Subcutaneous abdominal adipose tissue (tissue), 5 donors: ENCODE results near the gene C17orf58.
"Not testable (repeated sequence)": the region's sequence is repeated elsewhere in the genome, so short reads cannot be mapped to it uniquely, and the experiment has no call there.

Experiments
- H3K27ac ChIP-seq: one replicate; pipeline ENCODE4 v1.7.0; 2013; ENCODE audit warnings: low read depth, mild to moderate bottlenecking, inconsistent platforms, low read length, moderate library complexity
- H3K27me3 ChIP-seq, 5 donors: one replicate each; pipeline ENCODE4 v1.7.0; 2013; ENCODE audit warnings: low read length in 5 of 5, inconsistent platforms in 1 of 5; ENCODE audit not compliant: control insufficient read depth in 5 of 5, insufficient read depth in 4 of 5
- H3K36me3 ChIP-seq, 5 donors: one replicate each; pipeline ENCODE4 v1.7.0; 2013; ENCODE audit warnings: low read length in 5 of 5; ENCODE audit not compliant: control insufficient read depth in 5 of 5, insufficient read depth in 5 of 5
- H3K4me1 ChIP-seq, 5 donors: one replicate each; pipeline ENCODE4 v1.7.0; 2013; ENCODE audit warnings: low read length in 5 of 5, mild to moderate bottlenecking in 3 of 5, moderate library complexity in 1 of 5; ENCODE audit not compliant: control insufficient read depth in 5 of 5, insufficient read depth in 5 of 5
- H3K4me3 ChIP-seq, 5 donors: one replicate each; pipeline ENCODE4 v1.7.0; 2013; ENCODE audit warnings: low read length in 5 of 5, low read depth in 1 of 5
- H3K9ac ChIP-seq, 5 donors: one replicate each; pipeline ENCODE4 v1.7.0; 2013; ENCODE audit warnings: low read length in 5 of 5, mild to moderate bottlenecking in 4 of 5, moderate library complexity in 3 of 5
- H3K9me3 ChIP-seq, 5 donors: one replicate each; pipeline ENCODE4 v1.7.0; 2013; ENCODE audit warnings: low read length in 5 of 5; ENCODE audit not compliant: control insufficient read depth in 5 of 5
- donor health status: healthy.
- donor health status: healthy.
- donor health status: healthy.
- donor health status: healthy.
- donor health status: healthy.

C17orf58 gene

DNA sequence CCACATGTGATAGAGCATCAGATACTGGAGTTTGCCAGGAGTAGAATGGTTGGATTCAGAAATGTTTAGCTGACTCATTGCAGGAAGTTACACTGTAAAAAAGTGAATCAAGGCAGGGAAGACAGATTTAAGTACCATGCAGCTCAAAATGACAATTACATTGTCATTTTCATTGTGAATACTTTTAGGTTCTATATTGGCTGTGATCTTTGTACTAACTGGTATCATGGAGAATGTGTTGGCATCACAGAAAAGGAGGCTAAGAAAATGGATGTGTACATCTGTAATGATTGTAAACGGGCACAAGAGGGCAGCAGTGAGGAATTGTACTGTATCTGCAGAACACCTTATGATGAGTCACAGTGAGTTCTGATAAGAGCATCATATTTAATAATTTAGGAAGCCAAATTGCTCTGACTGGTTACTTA, 33.1 kb downstream of the C17orf58 start:
- H3K4me3 ChIP-seq, H3K9me3 ChIP-seq, H3K27ac ChIP-seq, H3K4me1 ChIP-seq, H3K9ac ChIP-seq, H3K27me3 ChIP-seq: not testable (repeated sequence)
- peaks cover 21 to 51% (median 39%) of the 10 kb centered on the region in 5 donors for H3K36me3 ChIP-seq

DNA sequence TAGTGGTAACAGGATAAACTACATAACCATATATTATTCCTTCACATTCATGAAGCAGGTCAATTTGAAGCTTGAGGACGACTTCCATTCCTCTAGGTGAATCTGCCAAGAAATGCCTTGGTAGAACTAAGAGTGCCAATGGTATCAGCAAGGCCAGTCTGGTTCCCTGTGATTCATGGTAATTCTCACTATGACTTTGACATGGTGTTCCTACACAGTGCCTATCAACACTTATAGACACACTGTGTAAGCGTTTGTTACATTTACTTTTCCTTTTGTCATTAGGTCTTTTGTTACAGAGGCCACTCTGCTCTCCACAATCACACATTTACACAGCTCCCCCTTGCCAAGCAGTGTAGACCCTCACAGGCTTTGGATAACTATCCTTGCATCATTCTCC, 34.1 kb downstream of the C17orf58 start:
- H3K36me3 ChIP-seq, result peaks cover 18 to 52% (median 38%) of the 10 kb centered on the region in 5 donors
- not testable (repeated sequence) for H3K27me3 ChIP-seq, H3K4me3 ChIP-seq, H3K27ac ChIP-seq, H3K9me3 ChIP-seq, H3K4me1 ChIP-seq, H3K9ac ChIP-seq

DNA sequence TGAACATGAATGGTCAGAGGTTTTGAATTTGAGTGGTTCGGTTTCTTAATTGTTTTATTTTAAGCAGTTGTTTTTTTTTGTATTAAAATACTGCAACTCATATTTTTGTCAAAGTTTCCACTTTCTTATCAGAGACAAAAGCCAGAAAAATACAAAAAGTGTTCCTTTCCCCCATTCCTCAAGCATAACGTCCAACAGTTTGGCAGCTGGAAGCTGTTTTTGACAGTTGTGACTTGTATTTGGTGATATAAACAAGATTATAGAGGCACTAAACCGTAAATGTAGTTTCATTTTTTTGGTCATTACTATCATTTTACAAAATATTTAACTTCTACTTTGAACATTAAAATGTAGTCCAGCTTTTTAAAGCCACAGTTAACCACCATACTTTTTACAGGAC, 36.0 kb downstream of the C17orf58 start:
- peaks cover 11 to 41% (median 29%) of the 10 kb centered on the region in 5 donors for H3K36me3 ChIP-seq
- not testable (repeated sequence) for H3K9ac ChIP-seq, H3K4me1 ChIP-seq, H3K4me3 ChIP-seq, H3K27me3 ChIP-seq, H3K27ac ChIP-seq, H3K9me3 ChIP-seq

DNA sequence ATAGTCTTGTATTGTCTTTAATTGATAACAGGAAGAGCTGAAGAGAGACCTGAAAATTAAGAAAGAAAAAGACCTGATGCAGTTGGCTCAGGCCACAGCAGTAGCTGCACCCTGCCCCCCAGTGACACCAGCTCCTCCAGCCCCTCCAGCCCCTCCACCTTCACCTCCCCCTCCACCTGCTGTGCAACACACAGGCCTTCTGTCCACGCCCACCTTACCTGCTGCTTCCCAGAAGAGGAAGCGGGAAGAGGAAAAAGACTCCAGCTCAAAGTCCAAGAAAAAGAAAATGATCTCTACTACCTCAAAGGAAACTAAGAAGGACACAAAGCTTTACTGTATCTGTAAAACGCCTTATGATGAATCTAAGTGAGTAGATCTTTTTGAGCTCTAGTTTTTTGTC, 36.8 kb downstream of the C17orf58 start:
- Histone ChIP-seq H3K9ac (no peak overlapping the region), H3K27ac (no peak overlapping the region), H3K4me3 (no peak overlapping the region), H3K36me3 (peaks cover 11 to 35% (median 25%) of the 10 kb centered on the region in 5 donors), H3K27me3 (no peaks in the 10 kb centered on the region), H3K9me3 (no peaks in the 10 kb centered on the region), H3K4me1 (no peaks in the 10 kb centered on the region)

DNA sequence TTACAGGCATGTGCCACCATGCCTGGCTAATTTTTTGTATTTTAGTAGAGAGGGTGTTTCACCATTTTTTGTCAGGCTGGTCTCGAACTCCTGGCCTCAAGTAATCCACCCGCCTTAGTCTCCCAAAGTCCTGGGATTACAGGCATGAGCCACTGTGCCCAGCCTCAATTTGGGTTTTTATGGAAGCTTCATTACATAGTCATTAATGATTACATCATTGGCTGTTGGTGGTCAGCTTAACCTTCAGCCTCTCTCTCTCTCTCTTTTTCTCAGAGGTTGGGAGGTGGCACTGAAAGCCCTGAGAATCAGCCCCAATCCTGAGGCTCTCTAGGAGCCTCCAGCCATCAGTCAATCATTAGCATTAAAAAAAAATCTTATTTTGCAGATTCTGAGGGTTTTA, 45.3 kb downstream of the C17orf58 start:
- Histone ChIP-seq H3K4me1 (no peaks in the 10 kb centered on the region), H3K36me3 (peaks cover 30 to 76% (median 55%) of the 10 kb centered on the region in 5 donors)

DNA sequence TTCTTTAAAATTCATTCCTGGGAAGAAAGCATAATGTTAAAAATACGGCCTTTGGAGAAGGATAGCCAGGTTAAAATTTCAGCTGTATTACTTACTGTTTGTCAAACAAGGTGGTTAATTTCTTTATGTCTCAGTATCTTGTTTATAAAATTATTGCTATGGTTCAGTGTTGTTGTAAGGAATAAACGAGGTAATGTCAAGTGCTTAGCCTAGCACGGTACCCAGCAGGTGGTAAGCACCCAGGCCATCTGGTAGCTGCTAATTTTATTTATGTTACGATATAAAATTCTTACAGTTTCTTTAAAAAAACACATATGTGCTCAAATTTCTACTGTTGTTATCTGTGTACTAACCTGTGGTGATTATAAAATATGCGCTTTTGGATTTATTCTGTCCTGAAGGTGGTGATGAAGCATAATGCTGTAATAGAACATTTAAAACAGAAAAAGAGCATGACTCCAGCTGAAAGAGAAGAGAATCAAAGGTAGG, 48.9 kb downstream of the C17orf58 start:
- Histone ChIP-seq H3K9me3 (no peaks in the 10 kb centered on the region), H3K4me1 (no peaks in the 10 kb centered on the region), H3K27me3 (no peaks in the 10 kb centered on the region), H3K4me3 (no peak overlapping the region), H3K27ac (no peak overlapping the region), H3K36me3 (peaks cover 43 to 96% (median 79%) of the 10 kb centered on the region in 5 donors), H3K9ac (no peak overlapping the region)

More for the DNA sequence above, 45.3 kb downstream of the C17orf58 start:
- no peaks in the 10 kb centered on the region for H3K9me3 ChIP-seq
- no peak overlapping the region for H3K9ac ChIP-seq
- no peaks in the 10 kb centered on the region for H3K27me3 ChIP-seq
- H3K4me3 ChIP-seq, result no peak overlapping the region
- no peak overlapping the region for H3K27ac ChIP-seq

DNA sequence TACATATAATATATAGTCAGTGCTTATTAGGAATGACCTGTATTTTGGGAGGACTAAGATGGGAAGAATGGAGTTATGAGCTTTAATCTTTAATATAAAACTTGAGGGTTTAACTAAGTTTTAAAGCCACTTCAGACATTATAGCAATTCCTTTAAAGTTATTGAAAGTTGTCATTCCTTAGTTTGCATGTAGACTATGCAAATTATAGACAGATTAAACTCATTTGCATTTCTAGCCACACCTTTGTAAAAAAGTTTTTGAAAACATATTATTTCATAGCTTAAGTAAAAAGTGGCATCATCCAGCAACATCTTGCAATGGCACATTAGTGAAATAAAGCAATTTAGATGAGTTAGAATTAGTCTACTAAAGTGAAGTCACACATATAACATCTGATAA, 49.8 kb downstream of the C17orf58 start:
- Histone ChIP-seq H3K36me3 (peaks cover 45 to 96% (median 78%) of the 10 kb centered on the region in 5 donors), H3K9me3 (no peaks in the 10 kb centered on the region), H3K4me3 (no peak overlapping the region), H3K9ac (no peak overlapping the region), H3K4me1 (no peaks in the 10 kb centered on the region), H3K27me3 (no peaks in the 10 kb centered on the region), H3K27ac (no peak overlapping the region)

DNA sequence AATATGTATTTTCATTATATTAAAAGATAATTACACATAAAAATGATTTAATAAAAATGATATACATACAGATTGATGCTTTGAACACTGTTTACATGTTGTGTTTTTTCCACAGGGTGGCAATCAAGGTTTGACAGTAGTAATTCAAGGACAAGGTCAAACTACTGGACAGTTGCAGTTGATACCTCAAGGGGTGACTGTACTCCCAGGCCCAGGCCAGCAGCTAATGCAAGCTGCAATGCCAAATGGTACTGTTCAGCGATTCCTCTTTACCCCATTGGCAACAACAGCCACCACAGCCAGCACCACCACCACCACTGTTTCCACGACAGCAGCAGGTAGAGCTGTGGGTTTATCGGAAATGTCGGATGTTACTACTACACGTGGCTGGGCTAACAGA, 52.2 kb downstream of the C17orf58 start:
- Histone ChIP-seq H3K27ac (no peak overlapping the region), H3K9ac (no peak overlapping the region), H3K27me3 (no peaks in the 10 kb centered on the region), H3K9me3 (no peaks in the 10 kb centered on the region), H3K4me3 (no peak overlapping the region), H3K4me1 (no peaks in the 10 kb centered on the region), H3K36me3 (peaks cover 51 to 90% (median 85%) of the 10 kb centered on the region in 5 donors)

DNA sequence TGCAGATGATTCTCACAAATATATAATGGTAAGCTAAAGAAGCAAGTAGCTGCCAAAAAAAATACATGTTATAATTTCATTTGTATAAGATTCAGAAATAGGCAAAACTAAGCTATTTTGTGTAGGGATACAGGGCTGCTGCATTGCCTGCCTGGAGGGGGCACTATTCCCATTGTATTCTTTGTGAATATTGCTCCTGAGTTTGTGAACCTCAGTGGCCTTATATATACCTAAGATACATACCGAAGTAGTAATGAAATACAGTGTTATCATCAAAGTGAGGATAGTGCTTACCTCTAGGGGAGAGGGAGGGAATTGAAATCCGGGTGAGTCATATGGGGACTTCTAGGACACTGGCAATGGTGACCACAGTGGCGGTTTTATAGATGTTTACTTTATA, 53.5 kb downstream of the C17orf58 start:
- no peak overlapping the region for H3K4me3 ChIP-seq
- no peaks in the 10 kb centered on the region for H3K27me3 ChIP-seq
- no peak overlapping the region for H3K9ac ChIP-seq
- no peaks in the 10 kb centered on the region for H3K9me3 ChIP-seq
- H3K36me3 ChIP-seq, result peaks cover 52 to 85% (median 75%) of the 10 kb centered on the region in 5 donors
- no peaks in the 10 kb centered on the region for H3K4me1 ChIP-seq
- H3K27ac ChIP-seq, result no peak overlapping the region
